Measurements from ENCODE around the gene SLC25A25. TPM values are rescaled to one million over a fixed set of nuclear protein-coding genes. Genes with fewer than 3 reads are reported as not detected.

Gene SLC25A25
- total RNA-seq, 1 experiment from 2014 or later: 10.7 TPM

DNA sequence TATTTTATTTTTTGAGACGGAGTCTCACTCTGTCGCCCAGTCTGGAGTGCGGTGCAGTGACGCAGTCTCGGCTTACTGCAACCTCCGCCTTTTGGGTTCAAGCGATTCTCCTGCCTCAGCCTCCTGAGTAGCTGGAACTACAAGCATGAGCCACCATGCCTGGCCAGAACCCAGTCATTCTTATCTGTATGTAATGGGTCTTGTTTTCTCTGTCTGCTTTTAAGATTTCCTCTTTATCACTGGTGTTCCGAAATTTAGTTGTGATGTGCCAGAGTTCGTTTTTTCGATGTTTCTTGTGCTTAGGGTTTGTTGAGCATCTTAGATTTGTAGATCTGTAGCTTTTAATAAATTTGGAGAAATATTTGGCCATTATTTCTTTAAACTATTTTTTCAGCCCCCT, 19.2 kb downstream of the SLC25A25 start:
- DNase-seq (ENCODE audit: low read depth, low spot score) (no peak), ATAC-seq (no peak)
- Histone ChIP-seq H3K4me1 (ENCODE audit: control insufficient read depth, insufficient read depth, low read length) (0 out of 2 replicates have a peak, but pooled peaks cover under 1% of the 10 kb centered on the region), H3K36me3 (ENCODE audit: control insufficient read depth, insufficient read depth, low read length) (no peaks in the 10 kb centered on the region), H3K27me3 (ENCODE audit: control insufficient read depth, insufficient read depth, low read length) (no peaks in the 10 kb centered on the region), H3K9me3 (ENCODE audit: control insufficient read depth, insufficient read depth, low read depth, low read length) (no peaks in the 10 kb centered on the region), H3K27ac (ENCODE audit: low read length) (no peak overlapping the region), H3K4me3 (ENCODE audit: low read depth in 2 of 2, low read length in 2 of 2) (no peak overlapping the region)
- no TSS peak for BruUV-seq (replicated peaks)
- POLR2A ChIA-PET: interaction anchor here (0.6 to 1.1 kb wide), 2 partner anchors 11 to 26 kb away, joined by 3 read pairs; no protein-coding TSS in a partner anchor
- CTCF ChIA-PET: no interaction called here
- intact Hi-C loops (cut with micrococcal nuclease; ENCODE audit: unreplicated experiment): no loop called here
- TF ChIP-seq TCF7L2 (IDR thresholded peaks at IDR 0.05; ENCODE audit: low read depth, low read length): no peak
- TF ChIP-seq POLR2AphosphoS5 (IDR thresholded peaks at IDR 0.05; ENCODE audit: low read depth, low read length): no peak
- no peak for TF ChIP-seq SIN3A (IDR thresholded peaks at IDR 0.05; ENCODE audit: borderline replicate concordance, insufficient read depth, low read depth, low read length)
- TF ChIP-seq REST (IDR thresholded peaks at IDR 0.05; ENCODE audit: insufficient read depth in 1 of 2, low read depth in 2 of 2, low read length in 1 of 2): no peak
- TF ChIP-seq CTCF (IDR thresholded peaks at IDR 0.05): no peak
- in situ Hi-C loops (cut with HindIII; ENCODE audit: low pct_unique_long_range_greater_than_20kb, low sequenced_read_pairs): loop anchor here (25.0 kb wide), 1 partner anchor 150 kb away; the partner anchor contains the start of genes DPM2 and PIP5KL1

- H3K36me3 ChIP-seq (ENCODE audit: control insufficient read depth, insufficient read depth, low read length): no peaks in the 10 kb centered on the region
- no peak overlapping the region for H3K27ac ChIP-seq (ENCODE audit: low read length)
- DNase-seq (ENCODE audit: low read depth, low spot score): no peak
- no peaks in the 10 kb centered on the region for H3K27me3 ChIP-seq (ENCODE audit: control insufficient read depth, insufficient read depth, low read length)
- no peak; the same call in 1 of the 2 replicates for ATAC-seq
- no peak overlapping the region for H3K4me3 ChIP-seq (ENCODE audit: low read depth in 2 of 2, low read length in 2 of 2)
- no peak for TF ChIP-seq CTCF (IDR thresholded peaks at IDR 0.05)
- TF ChIP-seq TCF7L2 (IDR thresholded peaks at IDR 0.05; ENCODE audit: low read depth, low read length): no peak
- TF ChIP-seq SIN3A (IDR thresholded peaks at IDR 0.05; ENCODE audit: borderline replicate concordance, insufficient read depth, low read depth, low read length): no peak
- no peak for TF ChIP-seq POLR2AphosphoS5 (IDR thresholded peaks at IDR 0.05; ENCODE audit: low read depth, low read length)
- TF ChIP-seq REST (IDR thresholded peaks at IDR 0.05; ENCODE audit: insufficient read depth in 1 of 2, low read depth in 2 of 2, low read length in 1 of 2): no peak
- POLR2A ChIA-PET: interaction anchor here (1.1 kb wide), 1 partner anchor 9 kb away, joined by 3 read pairs; no protein-coding TSS in a partner anchor
- no peaks in the 10 kb centered on the region for H3K9me3 ChIP-seq (ENCODE audit: control insufficient read depth, insufficient read depth, low read depth, low read length)
- no TSS peak for BruUV-seq (replicated peaks)
- 0 out of 2 replicates have a peak, but pooled peaks cover 3% of the 10 kb centered on the region for H3K4me1 ChIP-seq (ENCODE audit: control insufficient read depth, insufficient read depth, low read length)
- intact Hi-C loops (cut with micrococcal nuclease; ENCODE audit: unreplicated experiment): no loop called here
- CTCF ChIA-PET: no interaction called here
- in situ Hi-C loops (cut with HindIII; ENCODE audit: low pct_unique_long_range_greater_than_20kb, low sequenced_read_pairs): loop anchor here (25.0 kb wide), 1 partner anchor 151 kb away; the partner anchor contains the start of genes DPM2 and PIP5KL1
These were observed 20.4 kb downstream of the SLC25A25 start for GRCh38 chr9:128088253-128088945.
